OCI-LY1 (cell line): Measurements from ENCODE around the gene CRABP1.

Source experiments
- CTCF ChIP-seq: fragments of 200-600 bp; sonication (generic), shearing (Covaris generic); IDR thresholded peaks from 2 replicates; pipeline ENCODE4 v1.5.1; 2017; ENCODE audit warnings: mild to moderate bottlenecking, antibody characterized with exemption, low read length, moderate library complexity, mixed read lengths
- EZH2 ChIP-seq: fragments of 200-600 bp; sonication (generic), shearing (Covaris generic); IDR thresholded peaks from 2 replicates; pipeline ENCODE4 v1.8.0; 2017; ENCODE audit warnings: borderline replicate concordance, mixed run types, mild to moderate bottlenecking, antibody characterized with exemption, low read length, moderate library complexity, mixed read lengths

GRCh38 chr15:78384651-78385050, 44.5 kb downstream of the CRABP1 start:
- no peak for TF ChIP-seq EZH2
- TF ChIP-seq CTCF = no peak
